PC-9 (cell line): ENCODE measurements around the gene GRIP1. TPM values are rescaled to one million over a fixed set of nuclear protein-coding genes. Genes with fewer than 3 reads are reported as not detected.

Experiments used
- BruUV-seq: library from RNA; stranded (reverse); fragments of 400-500 nt; replicated peaks from 2 replicates; lab custom pipeline; 2021; lab: Mats Ljungman, UMichigan
- CTCF ChIA-PET: fragments of 300-600 bp; sonication (Branson Sonifier 250); formaldehyde crosslinking; loops from one replicate; lab custom pipeline; 2022; ENCODE audit warnings: antibody characterized with exemption; lab: Charles Lee
- POLR2A ChIA-PET: fragments of 300-600 bp; sonication (Branson Sonifier 250); formaldehyde crosslinking; loops from one replicate; lab custom pipeline; 2022; ENCODE audit warnings: antibody characterized with exemption; ENCODE audit not compliant: unreplicated experiment; lab: Charles Lee
- DNase-seq, 2 experiments: peaks; one replicate each; pipeline versions ENCODE4 v3.0.0 to v3.0.0-alpha.2; 2015 to 2022; ENCODE audit warnings: mixed read lengths in 1 of 2
- H2AFZ ChIP-seq: fragments of 200-600 bp; sonication (generic); 2 replicates; pipeline ENCODE4 v1.8.1; 2017; ENCODE audit warnings: antibody characterized with exemption
- H3F3A ChIP-seq: fragments of 200-600 bp; sonication (generic); 2 replicates; pipeline ENCODE4 v1.8.1; 2017; ENCODE audit warnings: antibody characterized with exemption, mild to moderate bottlenecking, low read depth; ENCODE audit not compliant: insufficient read depth
- H3K27ac ChIP-seq: fragments of 200-600 bp; sonication (generic); 2 replicates; pipeline ENCODE4 v1.6.1; 2016; ENCODE audit warnings: mixed run types
- H3K27me3 ChIP-seq: fragments of 200-600 bp; sonication (generic); 2 replicates; pipeline ENCODE4 v1.6.1; 2016; ENCODE audit warnings: low read depth, mixed run types; ENCODE audit not compliant: insufficient read depth
- H3K36me3 ChIP-seq: fragments of 200-600 bp; sonication (generic); 2 replicates; pipeline ENCODE4 v1.6.1; 2016; ENCODE audit warnings: low read depth, mixed run types
- H3K4me1 ChIP-seq: fragments of 200-600 bp; sonication (generic); replicated peaks from 2 replicates; pipeline ENCODE4 v1.6.1; 2016; ENCODE audit warnings: mixed run types; ENCODE audit not compliant: insufficient read depth
- H3K4me2 ChIP-seq: fragments of 200-600 bp; sonication (generic); 2 replicates; pipeline ENCODE4 v1.6.1; 2017; ENCODE audit warnings: mixed run types
- H3K4me3 ChIP-seq: fragments of 200-600 bp; sonication (generic); 2 replicates; pipeline ENCODE4 v1.6.1; 2016; ENCODE audit warnings: mixed run types
- H3K79me2 ChIP-seq: fragments of 200-600 bp; sonication (generic); 2 replicates; pipeline ENCODE4 v1.6.1; 2017; ENCODE audit warnings: low read depth, mixed run types
- H3K9me2 ChIP-seq: fragments of 200-600 bp; sonication (generic); 2 replicates; pipeline ENCODE4 v1.8.1; 2017; ENCODE audit warnings: mild to moderate bottlenecking; ENCODE audit not compliant: insufficient read depth
- H3K9me3 ChIP-seq: fragments of 200-600 bp; sonication (generic); 2 replicates; pipeline ENCODE4 v1.8.1; 2016; ENCODE audit warnings: low read depth; ENCODE audit not compliant: insufficient read depth
- H4K20me1 ChIP-seq: fragments of 200-600 bp; sonication (generic); 2 replicates; pipeline ENCODE4 v1.8.1; 2017; ENCODE audit not compliant: insufficient read depth
- CTCF ChIP-seq: fragments of 200-600 bp; sonication (generic); conservative IDR thresholded peaks from 2 replicates; pipeline ENCODE4 v1.6.1; 2017; ENCODE audit warnings: mixed run types, antibody characterized with exemption, mild to moderate bottlenecking, moderate library complexity
- EZH2 ChIP-seq: fragments of 200-600 bp; sonication (generic); IDR thresholded peaks from 2 replicates; pipeline ENCODE4 v1.8.0; 2017; ENCODE audit warnings: antibody characterized with exemption, low read depth
- intact Hi-C: fragments of 100-400 bp; cut with micrococcal nuclease; formaldehyde crosslinking; loops from one replicate; pipeline ENCODE4 v1.10.0; 2022; ENCODE audit not compliant: unreplicated experiment
- total RNA-seq: library from RNA; stranded (reverse); gene quantifications from 2 replicates; pipeline ENCODE4 v1.2.3, GENCODE V29; 2021

GRIP1 gene
- total RNA-seq, 1 experiment from 2014 or later = 16.0 TPM

GRCh38 chr12:66387117-66387516 is 291.8 kb downstream of the GRIP1 start:
- CTCF ChIA-PET = no interaction called here
- no peaks in the 10 kb centered on the region for H3F3A ChIP-seq
- intact Hi-C loops = no loop called here
- no peaks in the 10 kb centered on the region for H3K9me3 ChIP-seq
- no peak overlapping the region for H2AFZ ChIP-seq
- H3K79me2 ChIP-seq = no peaks in the 10 kb centered on the region
- no peaks in the 10 kb centered on the region for H3K9me2 ChIP-seq
- BruUV-seq = no TSS peak
- TF ChIP-seq EZH2 (no peak), CTCF (no peak)
- no peak overlapping the region for H3K4me2 ChIP-seq
- H3K4me3 ChIP-seq = no peak overlapping the region
- H3K4me1 ChIP-seq = no peaks in the 10 kb centered on the region
- no peak overlapping the region for H3K27ac ChIP-seq
- no peaks in the 10 kb centered on the region for H3K36me3 ChIP-seq
- POLR2A ChIA-PET = no interaction called here
- H3K27me3 ChIP-seq = no peaks in the 10 kb centered on the region
- no peaks in the 10 kb centered on the region for H4K20me1 ChIP-seq
- no peak for DNase-seq

- intact Hi-C loops = no loop called here
- TF ChIP-seq CTCF (no peak), EZH2 (no peak)
- H3K4me1 ChIP-seq = no peaks in the 10 kb centered on the region
- no peaks in the 10 kb centered on the region for H3K9me3 ChIP-seq
- H3K27me3 ChIP-seq = no peaks in the 10 kb centered on the region
- no TSS peak for BruUV-seq
- no peak overlapping the region for H3K4me2 ChIP-seq
- H4K20me1 ChIP-seq = no peaks in the 10 kb centered on the region
- DNase-seq = no peak
- no peak overlapping the region for H3K4me3 ChIP-seq
- ChIA-PET CTCF (interaction anchor here (0.5 kb wide), 1 partner anchor 616 kb away, joined by 3 read pairs; no protein-coding TSS in a partner anchor), POLR2A (no interaction called here)
- H3K36me3 ChIP-seq = no peaks in the 10 kb centered on the region
- H2AFZ ChIP-seq = no peak overlapping the region
- H3K9me2 ChIP-seq = no peaks in the 10 kb centered on the region
- no peaks in the 10 kb centered on the region for H3F3A ChIP-seq
- H3K79me2 ChIP-seq = no peaks in the 10 kb centered on the region
- H3K27ac ChIP-seq = no peak overlapping the region
Observed at GRCh38 chr12:66380769-66381535, 297.9 kb downstream of the GRIP1 start.

GRCh38 chr12:66379616-66380015 is 299.3 kb downstream of the GRIP1 start:
- Histone ChIP-seq H2AFZ (no peak overlapping the region), H3K27me3 (no peaks in the 10 kb centered on the region), H3K4me3 (no peak overlapping the region), H3K9me2 (no peaks in the 10 kb centered on the region), H3K36me3 (no peaks in the 10 kb centered on the region), H3K4me1 (no peaks in the 10 kb centered on the region), H3K27ac (no peak overlapping the region), H3K79me2 (no peaks in the 10 kb centered on the region), H4K20me1 (no peaks in the 10 kb centered on the region), H3K4me2 (no peak overlapping the region), H3F3A (no peaks in the 10 kb centered on the region), H3K9me3 (no peaks in the 10 kb centered on the region)
- no TSS peak for BruUV-seq
- ChIA-PET POLR2A (interaction anchor here (0.6 kb wide), 1 partner anchor 35 kb away, joined by 3 read pairs; no protein-coding TSS in a partner anchor), CTCF (no interaction called here)
- intact Hi-C loops = no loop called here
- no peak for DNase-seq
- no peak for TF ChIP-seq EZH2
- no peak for TF ChIP-seq CTCF
